SU-DHL-6 (cell line): ENCODE measurements around the gene MCF2L2.
"Not testable (repeated sequence)": the region's sequence is repeated elsewhere in the genome, so short reads cannot be mapped to it uniquely, and the experiment has no call there.

Experiments used
- EZH2phosphoT487 ChIP-seq: fragments of 200-600 bp; sonication (generic), shearing (Covaris generic); conservative IDR thresholded peaks from 2 replicates; pipeline ENCODE4 v1.6.1; 2018; ENCODE audit warnings: mild to moderate bottlenecking, antibody characterized with exemption, low read length, moderate library complexity, mixed read lengths
- TF ChIP-seq, protein P1 (sequence below): fragments of 200-600 bp; sonication (generic); IDR thresholded peaks from one replicate; pipeline ENCODE4 v1.5.1; 2017; ENCODE audit warnings: antibody characterized with exemption, mild to moderate bottlenecking, low read length, moderate library complexity; ENCODE audit not compliant: insufficient read depth, poor library complexity, severe bottlenecking

DNA sequence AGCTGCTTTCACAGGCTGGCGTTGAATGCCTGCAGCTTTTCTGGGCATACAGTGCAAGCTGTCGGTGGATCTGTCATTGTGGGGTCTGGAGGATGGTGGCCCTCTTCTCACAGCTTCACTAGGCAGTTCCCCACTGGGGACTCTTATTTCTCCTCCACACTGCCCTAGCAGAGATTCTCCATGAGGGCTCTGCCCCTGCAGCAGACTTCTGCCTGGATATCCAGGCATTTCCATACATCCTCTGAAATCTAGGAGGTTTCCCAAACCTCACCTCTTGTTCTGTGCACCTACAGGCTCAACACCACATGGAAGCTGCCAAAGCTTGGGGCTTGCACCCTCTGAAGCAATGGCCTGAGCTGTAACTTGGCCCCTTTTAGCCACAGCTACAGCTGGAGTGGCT is 9.6 kb downstream of the MCF2L2 start:
- TF ChIP-seq, protein P1, sequence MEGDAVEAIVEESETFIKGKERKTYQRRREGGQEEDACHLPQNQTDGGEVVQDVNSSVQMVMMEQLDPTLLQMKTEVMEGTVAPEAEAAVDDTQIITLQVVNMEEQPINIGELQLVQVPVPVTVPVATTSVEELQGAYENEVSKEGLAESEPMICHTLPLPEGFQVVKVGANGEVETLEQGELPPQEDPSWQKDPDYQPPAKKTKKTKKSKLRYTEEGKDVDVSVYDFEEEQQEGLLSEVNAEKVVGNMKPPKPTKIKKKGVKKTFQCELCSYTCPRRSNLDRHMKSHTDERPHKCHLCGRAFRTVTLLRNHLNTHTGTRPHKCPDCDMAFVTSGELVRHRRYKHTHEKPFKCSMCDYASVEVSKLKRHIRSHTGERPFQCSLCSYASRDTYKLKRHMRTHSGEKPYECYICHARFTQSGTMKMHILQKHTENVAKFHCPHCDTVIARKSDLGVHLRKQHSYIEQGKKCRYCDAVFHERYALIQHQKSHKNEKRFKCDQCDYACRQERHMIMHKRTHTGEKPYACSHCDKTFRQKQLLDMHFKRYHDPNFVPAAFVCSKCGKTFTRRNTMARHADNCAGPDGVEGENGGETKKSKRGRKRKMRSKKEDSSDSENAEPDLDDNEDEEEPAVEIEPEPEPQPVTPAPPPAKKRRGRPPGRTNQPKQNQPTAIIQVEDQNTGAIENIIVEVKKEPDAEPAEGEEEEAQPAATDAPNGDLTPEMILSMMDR, result not testable (repeated sequence)
- TF ChIP-seq EZH2phosphoT487, result not testable (repeated sequence)
